MG63 (cell line): ENCODE measurements around the gene CDH12. TPM values are rescaled to one million over a fixed set of nuclear protein-coding genes. Genes with fewer than 3 reads are reported as not detected.
A peak's percentile ranks its signal among the peaks of the same experiment; 100 is the strongest.
"Not testable (repeated sequence)": the region's sequence is repeated elsewhere in the genome, so short reads cannot be mapped to it uniquely, and the experiment has no call there.

Source experiments
- DNase-seq: peaks from one replicate; pipeline ENCODE4 v3.0.0-alpha.2; 2020
- H3K27me3 ChIP-seq: fragments of 250-450 bp; sonication (Bioruptor Pico); 2 replicates; pipeline ENCODE4 v1.5.1; 2020; ENCODE audit warnings: mild to moderate bottlenecking, moderate library complexity
- H3K36me3 ChIP-seq: fragments of 250-450 bp; sonication (Bioruptor Pico); 2 replicates; pipeline ENCODE4 v1.5.1; 2020; ENCODE audit warnings: mild to moderate bottlenecking, moderate library complexity
- H3K4me3 ChIP-seq: fragments of 250-450 bp; sonication (Bioruptor Pico); 2 replicates; pipeline ENCODE4 v1.5.1; 2020; ENCODE audit warnings: mild to moderate bottlenecking, moderate library complexity
- H3K9me3 ChIP-seq: fragments of 250-450 bp; sonication (Bioruptor Pico); 2 replicates; pipeline ENCODE4 v1.5.1; 2020; ENCODE audit warnings: mild to moderate bottlenecking, moderate library complexity
- total RNA-seq: library from RNA; depleted of rRNA; stranded (reverse); fragments of >200 nt; shearing (Covaris generic); gene quantifications from 2 replicates; pipeline ENCODE4 v1.2.3, GENCODE V29; 2014; ENCODE audit warnings: low replicate concordance

CDH12 gene
- total RNA-seq, 1 experiment from 2014 or later, result not detected

- H3K4me3 ChIP-seq, result no peak overlapping the region
- H3K27me3 ChIP-seq, result no peaks in the 10 kb centered on the region
- no peak for DNase-seq
- no peaks in the 10 kb centered on the region for H3K36me3 ChIP-seq
- H3K9me3 ChIP-seq, result peaks cover 12% of the 10 kb centered on the region
Measured at GRCh38 chr5:22567983-22568382, 285.2 kb downstream of the CDH12 start.

GRCh38 chr5:22560147-22560546, 293.0 kb downstream of the CDH12 start:
- H3K36me3 ChIP-seq, result no peaks in the 10 kb centered on the region
- H3K27me3 ChIP-seq, result no peaks in the 10 kb centered on the region
- no peak overlapping the region for H3K4me3 ChIP-seq
- no peaks in the 10 kb centered on the region; the same call in 1 of the 2 replicates for H3K9me3 ChIP-seq
- peak; percentile 77 for DNase-seq

GRCh38 chr5:22557251-22557650, 295.9 kb downstream of the CDH12 start:
- H3K9me3 ChIP-seq, result no peaks in the 10 kb centered on the region; the same call in 1 of the 2 replicates
- no peaks in the 10 kb centered on the region for H3K27me3 ChIP-seq
- DNase-seq, result no peak
- H3K36me3 ChIP-seq, result no peaks in the 10 kb centered on the region
- H3K4me3 ChIP-seq, result no peak overlapping the region

GRCh38 chr5:22554475-22554874, 298.7 kb downstream of the CDH12 start:
- H3K9me3 ChIP-seq, result 0 out of 2 replicates have a peak, but pooled peaks cover 2% of the 10 kb centered on the region

GRCh38 chr5:22549876-22550671, 303.1 kb downstream of the CDH12 start:
- Histone ChIP-seq H3K27me3 (no peaks in the 10 kb centered on the region), H3K36me3 (no peaks in the 10 kb centered on the region), H3K4me3 (no peak overlapping the region), H3K9me3 (0 out of 2 replicates have a peak, but pooled peaks cover 2% of the 10 kb centered on the region)
- DNase-seq, result no peak

More at GRCh38 chr5:22554475-22554874, 298.7 kb downstream of the CDH12 start:
- no peaks in the 10 kb centered on the region for H3K36me3 ChIP-seq
- no peak for DNase-seq
- H3K27me3 ChIP-seq, result no peaks in the 10 kb centered on the region
- no peak overlapping the region for H3K4me3 ChIP-seq

- no peaks in the 10 kb centered on the region for H3K9me3 ChIP-seq
- no peak for DNase-seq
Measured at GRCh38 chr5:22542340-22542739, 310.8 kb downstream of the CDH12 start.

GRCh38 chr5:22541037-22541436, 312.1 kb downstream of the CDH12 start:
- Histone ChIP-seq H3K4me3 (no peak overlapping the region), H3K36me3 (no peaks in the 10 kb centered on the region), H3K27me3 (no peaks in the 10 kb centered on the region), H3K9me3 (no peaks in the 10 kb centered on the region)
- no peak for DNase-seq

More at GRCh38 chr5:22542340-22542739, 310.8 kb downstream of the CDH12 start:
- H3K36me3 ChIP-seq, result no peaks in the 10 kb centered on the region
- H3K27me3 ChIP-seq, result no peaks in the 10 kb centered on the region
- no peak overlapping the region for H3K4me3 ChIP-seq

- no peaks in the 10 kb centered on the region for H3K27me3 ChIP-seq
- H3K36me3 ChIP-seq, result no peaks in the 10 kb centered on the region
- no peak for DNase-seq
- H3K4me3 ChIP-seq, result no peak overlapping the region
- no peaks in the 10 kb centered on the region for H3K9me3 ChIP-seq
Measured at GRCh38 chr5:22539762-22540161, 313.4 kb downstream of the CDH12 start.

- Histone ChIP-seq H3K9me3 (no peaks in the 10 kb centered on the region), H3K27me3 (no peaks in the 10 kb centered on the region), H3K36me3 (no peaks in the 10 kb centered on the region), H3K4me3 (no peak overlapping the region)
- no peak for DNase-seq
Measured at GRCh38 chr5:22531986-22532385, 321.2 kb downstream of the CDH12 start.

GRCh38 chr5:22521521-22521920, 331.6 kb downstream of the CDH12 start:
- Histone ChIP-seq H3K9me3 (peaks cover 3% of the 10 kb centered on the region; the same call in 1 of the 2 replicates), H3K27me3 (no peaks in the 10 kb centered on the region), H3K36me3 (no peaks in the 10 kb centered on the region), H3K4me3 (no peak overlapping the region)
- no peak for DNase-seq

GRCh38 chr5:22516497-22516896, 336.6 kb downstream of the CDH12 start:
- DNase-seq, H3K27me3 ChIP-seq, H3K4me3 ChIP-seq, H3K9me3 ChIP-seq, H3K36me3 ChIP-seq: not testable (repeated sequence)

- Histone ChIP-seq H3K4me3 (no peak overlapping the region), H3K36me3 (no peaks in the 10 kb centered on the region)
- DNase-seq, result no peak
Measured at GRCh38 chr5:22514231-22514630, 338.9 kb downstream of the CDH12 start.

GRCh38 chr5:22505891-22506290, 347.3 kb downstream of the CDH12 start:
- Histone ChIP-seq H3K36me3 (no peaks in the 10 kb centered on the region), H3K4me3 (no peak overlapping the region), H3K9me3 (no peaks in the 10 kb centered on the region), H3K27me3 (no peaks in the 10 kb centered on the region)
- DNase-seq, result no peak

More at GRCh38 chr5:22514231-22514630, 338.9 kb downstream of the CDH12 start:
- no peaks in the 10 kb centered on the region for H3K9me3 ChIP-seq
- H3K27me3 ChIP-seq, result no peaks in the 10 kb centered on the region

- Histone ChIP-seq H3K27me3 (no peaks in the 10 kb centered on the region), H3K36me3 (no peaks in the 10 kb centered on the region)
- no peak for DNase-seq
Measured at GRCh38 chr5:22504411-22504810, 348.7 kb downstream of the CDH12 start.

GRCh38 chr5:22500556-22500955, 352.6 kb downstream of the CDH12 start:
- H3K4me3 ChIP-seq, result no peak overlapping the region
- no peaks in the 10 kb centered on the region for H3K36me3 ChIP-seq
- H3K27me3 ChIP-seq, result no peaks in the 10 kb centered on the region
- no peaks in the 10 kb centered on the region for H3K9me3 ChIP-seq
- DNase-seq, result no peak

More at GRCh38 chr5:22504411-22504810, 348.7 kb downstream of the CDH12 start:
- Histone ChIP-seq H3K4me3 (no peak overlapping the region), H3K9me3 (no peaks in the 10 kb centered on the region)

- Histone ChIP-seq H3K4me3 (no peak overlapping the region), H3K27me3 (no peaks in the 10 kb centered on the region), H3K9me3 (no peaks in the 10 kb centered on the region), H3K36me3 (no peaks in the 10 kb centered on the region)
- DNase-seq, result no peak
Measured at GRCh38 chr5:22496666-22497065, 356.5 kb downstream of the CDH12 start.

GRCh38 chr5:22495016-22495720, 358.0 kb downstream of the CDH12 start:
- Histone ChIP-seq H3K36me3 (no peaks in the 10 kb centered on the region), H3K4me3 (no peak overlapping the region), H3K27me3 (no peaks in the 10 kb centered on the region), H3K9me3 (no peaks in the 10 kb centered on the region)
- DNase-seq, result no peak
